ENCODE measurements around the gene SPC24. TPM values are rescaled to one million over a fixed set of nuclear protein-coding genes. Genes with fewer than 3 reads are reported as not detected.

The SPC24 gene
- total RNA-seq, 4 donors from 2014 or later = 1.3 to 5.1 (median 4.2) TPM

- no peak for TF ChIP-seq CTCF (IDR thresholded peaks at IDR 0.05; ENCODE audit: low read depth)
These were observed 4.2 kb upstream of the SPC24 start for GRCh38 chr19:11159598-11160439.

- no peak for TF ChIP-seq CTCF (IDR thresholded peaks at IDR 0.05; ENCODE audit: low read depth)
These were observed 917 bp downstream of the SPC24 start for GRCh38 chr19:11154683-11155047.

- no peak for TF ChIP-seq CTCF (IDR thresholded peaks at IDR 0.05; ENCODE audit: low read depth)
These were observed 3.1 kb downstream of the SPC24 start for GRCh38 chr19:11152318-11153062.

- TF ChIP-seq CTCF (IDR thresholded peaks at IDR 0.05; ENCODE audit: low read depth) = no peak
These were observed 4.4 kb downstream of the SPC24 start for GRCh38 chr19:11151181-11151580.

- no peak for TF ChIP-seq CTCF (IDR thresholded peaks at IDR 0.05; ENCODE audit: low read depth)
These were observed 7.6 kb downstream of the SPC24 start for GRCh38 chr19:11148001-11148400.

GRCh38 chr19:11145536-11145924 lies 10.1 kb downstream of the SPC24 start:
- no peak for TF ChIP-seq CTCF (IDR thresholded peaks at IDR 0.05; ENCODE audit: low read depth)

GRCh38 chr19:11142528-11143171 lies 12.9 kb downstream of the SPC24 start:
- TF ChIP-seq CTCF (IDR thresholded peaks at IDR 0.05; ENCODE audit: low read depth) = no peak

All from subcutaneous adipose tissue (tissue), 4 donors.